ENCODE data around the gene PPP1R18. TPM values are rescaled to one million over a fixed set of nuclear protein-coding genes. Genes with fewer than 3 reads are reported as not detected.

PPP1R18 gene
- total and polyA plus RNA-seq, 12 donors = 6.4 to 120 (median 41.2) TPM

- H3K36me3 ChIP-seq (replicated peaks in 1 of 2) = peaks cover 0 to 25% of the 10 kb centered on the region in 2 donors
- WGBS, 4 donors = 81 to 89% (median 86%) methylated on average over 5 of the region's 5 CpGs
- TF ChIP-seq CTCF (IDR thresholded peaks at IDR 0.05) = no peak
- no peak for TF ChIP-seq POLR2A (IDR thresholded peaks at IDR 0.05)
Observed at GRCh38 chr6:30644769-30645168, 41.7 kb downstream of the PPP1R18 start.

GRCh38 chr6:30643656-30644055, 42.8 kb downstream of the PPP1R18 start:
- no peak for DNase-seq
- TF ChIP-seq POLR2A (IDR thresholded peaks at IDR 0.05) (no peak), CTCF (IDR thresholded peaks at IDR 0.05) (no peak)
- intact Hi-C loops (cut with DNase I) = no loop called here
- H3K4me1 ChIP-seq (replicated peaks in 1 of 2) = peaks cover 10 to 14% of the 10 kb centered on the region in 2 donors
- no peak overlapping the region for H3K27ac ChIP-seq
- no peaks in the 10 kb centered on the region for H3K27me3 ChIP-seq
- H3K36me3 ChIP-seq (replicated peaks in 1 of 2) = peaks cover 0 to 25% of the 10 kb centered on the region in 2 donors
- no peaks in the 10 kb centered on the region for H3K9me3 ChIP-seq (replicated peaks in 1 of 3)
- H3K4me3 ChIP-seq = no peak overlapping the region
- WGBS, 4 donors = 90 to 100% (median 99%) methylated on average over 2 of the region's 2 CpGs

More at GRCh38 chr6:30644769-30645168, 41.7 kb downstream of the PPP1R18 start:
- Histone ChIP-seq H3K4me1 (replicated peaks in 1 of 2) (peaks cover 10 to 14% of the 10 kb centered on the region in 2 donors), H3K9me3 (replicated peaks in 1 of 3) (no peaks in the 10 kb centered on the region), H3K27me3 (no peaks in the 10 kb centered on the region), H3K27ac (no peak overlapping the region), H3K4me3 (no peak overlapping the region)
- no peak for DNase-seq
- intact Hi-C loops (cut with DNase I) = no loop called here

- no peaks in the 10 kb centered on the region for H3K4me1 ChIP-seq (replicated peaks in 1 of 2)
- H3K4me3 ChIP-seq = no peak overlapping the region
- TF ChIP-seq CTCF (IDR thresholded peaks at IDR 0.05) = no peak
- TF ChIP-seq POLR2A (IDR thresholded peaks at IDR 0.05) = no peak
- H3K27me3 ChIP-seq = no peaks in the 10 kb centered on the region
- H3K9me3 ChIP-seq (replicated peaks in 1 of 3) = no peaks in the 10 kb centered on the region
- intact Hi-C loops (cut with DNase I) = no loop called here
- no peak for DNase-seq
- WGBS, 4 donors = 75 to 100% (median 76%) methylated on average over 1 of the region's 1 CpG
- peaks cover 0 to 25% of the 10 kb centered on the region in 2 donors for H3K36me3 ChIP-seq (replicated peaks in 1 of 2)
- H3K27ac ChIP-seq = no peak overlapping the region
Observed at GRCh38 chr6:30641048-30641447, 45.4 kb downstream of the PPP1R18 start.

GRCh38 chr6:30640481-30640880, 46.0 kb downstream of the PPP1R18 start:
- Histone ChIP-seq H3K4me1 (replicated peaks in 1 of 2) (no peaks in the 10 kb centered on the region), H3K36me3 (replicated peaks in 1 of 2) (peaks cover 0 to 25% of the 10 kb centered on the region in 2 donors), H3K27ac (no peak overlapping the region), H3K9me3 (replicated peaks in 1 of 3) (no peaks in the 10 kb centered on the region), H3K4me3 (no peak overlapping the region), H3K27me3 (no peaks in the 10 kb centered on the region)
- intact Hi-C loops (cut with DNase I) = no loop called here
- no peak for TF ChIP-seq POLR2A (IDR thresholded peaks at IDR 0.05)
- TF ChIP-seq CTCF (IDR thresholded peaks at IDR 0.05) = no peak
- WGBS, 4 donors = 80 to 89% (median 84%) methylated on average over 10 of the region's 10 CpGs
- no peak for DNase-seq
